K562 (cell line): ENCODE measurements around the gene ADIG. TPM values are rescaled to one million over a fixed set of nuclear protein-coding genes. Genes with fewer than 3 reads are reported as not detected.

ENCODE experiments used
- BHLHE40 ChIP-seq: IDR thresholded peaks from 2 replicates; pipeline ENCODE4 v1.6.1; 2011; ENCODE audit warnings: low read length, improper control_type of control experiment
- ETS2 ChIP-seq: IDR thresholded peaks from 2 replicates; pipeline ENCODE4 v1.6.1; 2016; ENCODE audit warnings: borderline replicate concordance, missing genetic modification characterization, mild to moderate bottlenecking, moderate library complexity, missing compliant biosample characterization; ENCODE audit not compliant: poor library complexity, severe bottlenecking
- LARP7 ChIP-seq: fragments of 450-650 bp; IDR thresholded peaks from 2 replicates; pipeline ENCODE4 v1.6.1; 2016
- MBD2 ChIP-seq: sonication (generic); IDR thresholded peaks from 2 replicates; pipeline ENCODE4 v1.6.1; 2016; ENCODE audit warnings: low read depth, borderline replicate concordance
- MYC ChIP-seq, 2 experiments: fragments of 250-450 bp in 1 of 2; sonication (Bioruptor Pico) in 1 of 2; IDR thresholded peaks; 2 replicates each; pipeline versions ENCODE4 v1.5.1 to v1.6.1; 2012 to 2021; ENCODE audit warnings: low read depth in 2 of 2, borderline replicate concordance in 1 of 2, improper control_type of control experiment in 1 of 2, low read length in 1 of 2, mild to moderate bottlenecking in 1 of 2, moderate library complexity in 1 of 2
- NR4A1 ChIP-seq, 2 experiments: fragments of 250-450 bp in 1 of 2; fragments of 450-650 bp in 1 of 2; sonication (Bioruptor Pico) in 1 of 2; IDR thresholded peaks; 2 replicates each; pipeline versions ENCODE4 v1.4.0 to v1.6.1; 2016 to 2020; ENCODE audit warnings: mild to moderate bottlenecking in 2 of 2, missing compliant biosample characterization in 1 of 2, missing genetic modification characterization in 1 of 2, moderate library complexity in 1 of 2
- PRPF4 ChIP-seq: fragments of 200-400 bp; formaldehyde crosslinking; IDR thresholded peaks from one replicate; pipeline ENCODE4 v1.6.1; 2017; ENCODE audit warnings: low read length, low read depth, mild to moderate bottlenecking; ENCODE audit not compliant: insufficient read depth, poor library complexity, severe bottlenecking
- RAD51 ChIP-seq: fragments of 450-650 bp; IDR thresholded peaks from 2 replicates; pipeline ENCODE4 v1.7.1; 2016; ENCODE audit warnings: low read depth, mild to moderate bottlenecking, borderline replicate concordance
- SMAD4 ChIP-seq: fragments of 250-450 bp; sonication (Bioruptor Pico); conservative IDR thresholded peaks from 2 replicates; pipeline ENCODE4 v1.8.0; 2021; ENCODE audit warnings: inconsistent platforms, mild to moderate bottlenecking, moderate library complexity
- STAT6 ChIP-seq: sonication (generic); formaldehyde crosslinking; IDR thresholded peaks from 2 replicates; pipeline ENCODE4 v1.8.1; 2023; ENCODE audit warnings: mild to moderate bottlenecking, missing genetic modification reagents
- USF1 ChIP-seq: sonication (generic); formaldehyde crosslinking; IDR thresholded peaks from 2 replicates; pipeline ENCODE4 v1.9.0; 2022; ENCODE audit warnings: mild to moderate bottlenecking, missing genetic modification reagents
- USF2 ChIP-seq: sonication (generic); formaldehyde crosslinking; IDR thresholded peaks from 2 replicates; pipeline ENCODE4 v1.5.0; 2020; ENCODE audit warnings: missing genetic modification reagents
- ZNF140 ChIP-seq: fragments of 250-450 bp; sonication (Bioruptor Pico); IDR thresholded peaks from 2 replicates; pipeline ENCODE4 v1.8.0; 2021; ENCODE audit warnings: moderate library complexity, mild to moderate bottlenecking, inconsistent platforms
- polyA plus RNA-seq, 8 experiments: library from polyadenylated mRNA; depleted of rRNA in 4 of 8; stranded (reverse) in 5 of 8; unstranded in 3 of 8; fragments of >200 nt; fragmentation: Nextera tagmentation in 2 of 8; fragmentation: Illumina TruSeq in 1 of 8; extraction: Ambion mirVana in 2 of 8; extraction: Trizol in 1 of 8; gene quantifications; 2 replicates each; pipeline versions ENCODE4 v1.2.1 to v1.2.3, GENCODE V29; 2011 to 2014; ENCODE audit warnings: inconsistent platforms in 1 of 8, missing spikeins in 1 of 8
- total RNA-seq, 7 experiments: library from RNA; depleted of rRNA in 6 of 7; stranded (reverse); fragments of >200 nt in 6 of 7; fragmentation: Illumina TruSeq in 2 of 7; extraction: Trizol in 2 of 7; gene quantifications; 2 replicates each; pipeline versions ENCODE4 v1.2.1 to v1.2.3, GENCODE V29; 2011 to 2021; ENCODE audit warnings: low replicate concordance in 1 of 7

Gene ADIG
- total and polyA plus RNA-seq, 9 of the 15 experiments (the other 6 are each of a cell fraction or from before 2014, with no cell fraction given) = not detected

GRCh38 chr20:38635721-38636288, 54.8 kb downstream of the ADIG start (continued):
- no peak for TF ChIP-seq STAT6 (CRISPR knock-in tag)
- TF ChIP-seq ZNF140 (CRISPR knock-in tag) = no peak
- no peak for TF ChIP-seq PRPF4
- no peak for TF ChIP-seq MBD2
- TF ChIP-seq NR4A1 (CRISPR knock-in tag; IDR thresholded peaks at IDR 0.05) = no peak
- no peak for TF ChIP-seq NR4A1 (tag; IDR thresholded peaks at IDR 0.05)
- TF ChIP-seq LARP7 = no peak
- TF ChIP-seq RAD51 = peak; percentile 58
- no peak for TF ChIP-seq MYC (IDR thresholded peaks at IDR 0.05; ENCODE audit: low read depth, low read length)
- TF ChIP-seq MYC (CRISPR knock-in tag; IDR thresholded peaks at IDR 0.05; ENCODE audit: borderline replicate concordance, low read depth) = no peak
- TF ChIP-seq USF1 (CRISPR knock-in tag) = peak; percentile 83
- peak; percentile 83 for TF ChIP-seq USF2 (CRISPR knock-in tag)
- TF ChIP-seq ETS2 (tag) = no peak
- no peak for TF ChIP-seq SMAD4 (CRISPR knock-in tag)
- no peak for TF ChIP-seq BHLHE40

Other genes starting within 250 kb of the ADIG start
- gene LBP, start 234.7 kb upstream of the ADIG start, total RNA-seq (2014; rRNA removed) = 0.08 TPM in 1 of 2 replicates, not detected in the other
- not detected in 2 replicates for gene LBP, start 234.7 kb upstream of the ADIG start, total RNA-seq (2014; rRNA removed; fragmentation: Illumina TruSeq; extraction: Trizol)
- 0.07 and 0.11 TPM in 2 replicates for gene LBP, start 234.7 kb upstream of the ADIG start, total RNA-seq (2015; rRNA removed; fragmentation: Illumina TruSeq; extraction: Trizol)
- 0.11 and 0.31 TPM in 2 replicates for gene LBP, start 234.7 kb upstream of the ADIG start, total RNA-seq (2021)
- 0.10 TPM in 1 of 2 replicates, not detected in the other for gene LBP, start 234.7 kb upstream of the ADIG start, polyA plus RNA-seq (2011; rRNA removed)
- 0.15 TPM in 1 of 2 replicates, not detected in the other for gene LBP, start 234.7 kb upstream of the ADIG start, polyA plus RNA-seq (2014; fragmentation: Illumina TruSeq; extraction: Trizol)
- gene LBP, start 234.7 kb upstream of the ADIG start, polyA plus RNA-seq (2014; fragmentation: Nextera tagmentation; extraction: Ambion mirVana) = under 1 TPM; 0.06 to 0.07 TPM
- not detected in 2 replicates for gene LBP, start 234.7 kb upstream of the ADIG start, polyA plus RNA-seq (2014; rRNA removed)
- 57.7 and 72.7 TPM in 2 replicates for gene SNHG17, start 145.9 kb upstream of the ADIG start, total RNA-seq (2014; rRNA removed)
- 66.3 and 73.6 TPM in 2 replicates for gene SNHG17, start 145.9 kb upstream of the ADIG start, total RNA-seq (2014; rRNA removed; fragmentation: Illumina TruSeq; extraction: Trizol)
- 69.9 and 74.3 TPM in 2 replicates for gene SNHG17, start 145.9 kb upstream of the ADIG start, total RNA-seq (2015; rRNA removed; fragmentation: Illumina TruSeq; extraction: Trizol)
- gene SNHG17, start 145.9 kb upstream of the ADIG start, total RNA-seq (2021) = 106 and 112 TPM in 2 replicates
- 38.8 and 50.3 TPM in 2 replicates for gene SNHG17, start 145.9 kb upstream of the ADIG start, polyA plus RNA-seq (2011; rRNA removed)
- 32.6 and 39.0 TPM in 2 replicates for gene SNHG17, start 145.9 kb upstream of the ADIG start, polyA plus RNA-seq (2014; fragmentation: Illumina TruSeq; extraction: Trizol)
- 10 to 100 TPM; 29.8 to 35.9 TPM for gene SNHG17, start 145.9 kb upstream of the ADIG start, polyA plus RNA-seq (2014; fragmentation: Nextera tagmentation; extraction: Ambion mirVana)
- 72.2 and 73.2 TPM in 2 replicates for gene SNHG17, start 145.9 kb upstream of the ADIG start, polyA plus RNA-seq (2014; rRNA removed)
- 11.6 and 14.7 TPM in 2 replicates for gene RALGAPB, start 108.4 kb upstream of the ADIG start, total RNA-seq (2014; rRNA removed)
- 18.5 and 21.2 TPM in 2 replicates for gene RALGAPB, start 108.4 kb upstream of the ADIG start, total RNA-seq (2014; rRNA removed; fragmentation: Illumina TruSeq; extraction: Trizol)
- gene RALGAPB, start 108.4 kb upstream of the ADIG start, total RNA-seq (2015; rRNA removed; fragmentation: Illumina TruSeq; extraction: Trizol) = 17.7 and 18.6 TPM in 2 replicates
- 21.7 and 23.8 TPM in 2 replicates for gene RALGAPB, start 108.4 kb upstream of the ADIG start, total RNA-seq (2021)
- 12.5 and 13.6 TPM in 2 replicates for gene RALGAPB, start 108.4 kb upstream of the ADIG start, polyA plus RNA-seq (2011; rRNA removed)
- gene RALGAPB, start 108.4 kb upstream of the ADIG start, polyA plus RNA-seq (2014; fragmentation: Illumina TruSeq; extraction: Trizol) = 21.1 and 25.6 TPM in 2 replicates
- 1 to 10 TPM; 4.3 to 6.0 TPM for gene RALGAPB, start 108.4 kb upstream of the ADIG start, polyA plus RNA-seq (2014; fragmentation: Nextera tagmentation; extraction: Ambion mirVana)
- gene RALGAPB, start 108.4 kb upstream of the ADIG start, polyA plus RNA-seq (2014; rRNA removed) = 11.3 and 11.7 TPM in 2 replicates
- not detected in 2 replicates for gene ARHGAP40, start 20.6 kb downstream of the ADIG start, total RNA-seq (2014; rRNA removed)
- gene ARHGAP40, start 20.6 kb downstream of the ADIG start, total RNA-seq (2014; rRNA removed; fragmentation: Illumina TruSeq; extraction: Trizol) = not detected in 2 replicates
- not detected in 2 replicates for gene ARHGAP40, start 20.6 kb downstream of the ADIG start, total RNA-seq (2015; rRNA removed; fragmentation: Illumina TruSeq; extraction: Trizol)
- not detected in 2 replicates for gene ARHGAP40, start 20.6 kb downstream of the ADIG start, total RNA-seq (2021)
- gene ARHGAP40, start 20.6 kb downstream of the ADIG start, polyA plus RNA-seq (2011; rRNA removed) = not detected in 2 replicates
- gene ARHGAP40, start 20.6 kb downstream of the ADIG start, polyA plus RNA-seq (2014; fragmentation: Illumina TruSeq; extraction: Trizol) = not detected in 2 replicates
- gene ARHGAP40, start 20.6 kb downstream of the ADIG start, polyA plus RNA-seq (2014; fragmentation: Nextera tagmentation; extraction: Ambion mirVana) = not detected
- gene ARHGAP40, start 20.6 kb downstream of the ADIG start, polyA plus RNA-seq (2014; rRNA removed) = not detected in 2 replicates
- not detected in 2 replicates for gene SLC32A1, start 143.3 kb downstream of the ADIG start, total RNA-seq (2014; rRNA removed)
- gene SLC32A1, start 143.3 kb downstream of the ADIG start, total RNA-seq (2014; rRNA removed; fragmentation: Illumina TruSeq; extraction: Trizol) = not detected in 2 replicates
- not detected in 2 replicates for gene SLC32A1, start 143.3 kb downstream of the ADIG start, total RNA-seq (2015; rRNA removed; fragmentation: Illumina TruSeq; extraction: Trizol)
- not detected in 2 replicates for gene SLC32A1, start 143.3 kb downstream of the ADIG start, total RNA-seq (2021)
- gene SLC32A1, start 143.3 kb downstream of the ADIG start, polyA plus RNA-seq (2011; rRNA removed) = not detected in 2 replicates
- gene SLC32A1, start 143.3 kb downstream of the ADIG start, polyA plus RNA-seq (2014; fragmentation: Illumina TruSeq; extraction: Trizol) = not detected in 2 replicates
- gene SLC32A1, start 143.3 kb downstream of the ADIG start, polyA plus RNA-seq (2014; fragmentation: Nextera tagmentation; extraction: Ambion mirVana) = not detected
- not detected in 2 replicates for gene SLC32A1, start 143.3 kb downstream of the ADIG start, polyA plus RNA-seq (2014; rRNA removed)
- 14.0 and 14.5 TPM in 2 replicates for gene ACTR5, start 167.3 kb downstream of the ADIG start, total RNA-seq (2014; rRNA removed)
- gene ACTR5, start 167.3 kb downstream of the ADIG start, total RNA-seq (2014; rRNA removed; fragmentation: Illumina TruSeq; extraction: Trizol) = 9.5 and 10.0 TPM in 2 replicates
- gene ACTR5, start 167.3 kb downstream of the ADIG start, total RNA-seq (2015; rRNA removed; fragmentation: Illumina TruSeq; extraction: Trizol) = 11.4 and 12.0 TPM in 2 replicates
- gene ACTR5, start 167.3 kb downstream of the ADIG start, total RNA-seq (2021) = 13.5 and 14.8 TPM in 2 replicates
- gene ACTR5, start 167.3 kb downstream of the ADIG start, polyA plus RNA-seq (2011; rRNA removed) = 18.3 and 18.8 TPM in 2 replicates
- gene ACTR5, start 167.3 kb downstream of the ADIG start, polyA plus RNA-seq (2014; fragmentation: Illumina TruSeq; extraction: Trizol) = 10.2 and 12.9 TPM in 2 replicates
- gene ACTR5, start 167.3 kb downstream of the ADIG start, polyA plus RNA-seq (2014; fragmentation: Nextera tagmentation; extraction: Ambion mirVana) = 1 to 10 TPM in 1 of 2 experiments, under 1 TPM in 1; 0.93 to 1.8 TPM
- 17.7 and 17.9 TPM in 2 replicates for gene ACTR5, start 167.3 kb downstream of the ADIG start, polyA plus RNA-seq (2014; rRNA removed)
- gene PPP1R16B, start 224.5 kb downstream of the ADIG start, total RNA-seq (2014; rRNA removed) = 7.5 and 10.4 TPM in 2 replicates
- gene PPP1R16B, start 224.5 kb downstream of the ADIG start, total RNA-seq (2014; rRNA removed; fragmentation: Illumina TruSeq; extraction: Trizol) = 6.7 and 6.8 TPM in 2 replicates
- gene PPP1R16B, start 224.5 kb downstream of the ADIG start, total RNA-seq (2015; rRNA removed; fragmentation: Illumina TruSeq; extraction: Trizol) = 6.7 TPM in 2 replicates
- gene PPP1R16B, start 224.5 kb downstream of the ADIG start, total RNA-seq (2021) = 9.4 and 11.5 TPM in 2 replicates
- 6.8 and 7.1 TPM in 2 replicates for gene PPP1R16B, start 224.5 kb downstream of the ADIG start, polyA plus RNA-seq (2011; rRNA removed)
- 7.9 and 8.9 TPM in 2 replicates for gene PPP1R16B, start 224.5 kb downstream of the ADIG start, polyA plus RNA-seq (2014; fragmentation: Illumina TruSeq; extraction: Trizol)
- gene PPP1R16B, start 224.5 kb downstream of the ADIG start, polyA plus RNA-seq (2014; fragmentation: Nextera tagmentation; extraction: Ambion mirVana) = 1 to 10 TPM; 1.5 to 2.3 TPM
- gene PPP1R16B, start 224.5 kb downstream of the ADIG start, polyA plus RNA-seq (2014; rRNA removed) = 6.2 and 6.5 TPM in 2 replicates